Endothelial cell of umbilical vein (primary cell): ENCODE data around the gene LAPTM4A. TPM values are rescaled to one million over a fixed set of nuclear protein-coding genes. Genes with fewer than 3 reads are reported as not detected.
A peak's percentile ranks its signal among the peaks of the same experiment; 100 is the strongest.

Experiments
- BruUV-seq: library from RNA; stranded (reverse); fragments of 400-500 nt; replicated peaks from 2 replicates; lab custom pipeline; 2021; lab: Mats Ljungman, UMichigan
- CTCF ChIA-PET: fragments of 300-600, 350-600 bp; sonication (Branson Sonifier 250); formaldehyde crosslinking; loops from one replicate; lab custom pipeline; 2021; ENCODE audit warnings: antibody characterized with exemption, inconsistent platforms; lab: Charles Lee
- POLR2A ChIA-PET: fragments of 300-600, 350-600 bp; sonication (Branson Sonifier 250); formaldehyde crosslinking; loops from one replicate; lab custom pipeline; 2021; ENCODE audit warnings: antibody characterized with exemption, inconsistent platforms; lab: Charles Lee
- DNase-seq: peaks from one replicate; pipeline ENCODE4 v3.0.0-alpha.2; 2011; ENCODE audit warnings: low read depth, low spot score
- FAIRE-seq: peaks from 2 replicates; lab custom pipeline; 2011; peaks lifted over from hg19 to GRCh38; lab: Jason Lieb, UNC
- H2AFZ ChIP-seq: 2 replicates; pipeline ENCODE4 v1.6.0; 2012; ENCODE audit warnings: low read depth, low read length, control low read depth, inconsistent platforms
- H3K27ac ChIP-seq: 2 replicates; pipeline ENCODE4 v1.5.1; 2011; ENCODE audit warnings: low read depth, mild to moderate bottlenecking, control low read depth, low read length, moderate library complexity; ENCODE audit not compliant: insufficient read depth
- H3K27me3 ChIP-seq, 2 experiments: 2 replicates each; pipeline versions ENCODE4 v1.6.0 to v1.6.1; 2011; ENCODE audit warnings: low read length in 2 of 2, mixed read lengths in 1 of 2; ENCODE audit not compliant: control insufficient read depth in 2 of 2, insufficient read depth in 2 of 2
- H3K36me3 ChIP-seq, 2 experiments: 2 replicates in 1 of 2; 3 replicates in 1 of 2; pipeline ENCODE4 v1.5.1; 2011; ENCODE audit warnings: low read length in 2 of 2, mild to moderate bottlenecking in 1 of 2, moderate library complexity in 1 of 2; ENCODE audit not compliant: control insufficient read depth in 2 of 2, insufficient read depth in 2 of 2; ENCODE audit errors: extremely low read depth in 1 of 2
- H3K4me1 ChIP-seq: 3 replicates; pipeline ENCODE4 v1.5.1; 2011; ENCODE audit warnings: mild to moderate bottlenecking, low read length; ENCODE audit not compliant: control insufficient read depth, insufficient read depth; ENCODE audit errors: extremely low read depth
- H3K4me2 ChIP-seq: 2 replicates; pipeline ENCODE4 v1.6.1; 2011; ENCODE audit warnings: low read length, control low read depth, mixed read lengths; ENCODE audit not compliant: insufficient read depth
- H3K4me3 ChIP-seq, 3 experiments: fragments of 200-600 bp in 1 of 3; sonication (generic), shearing (Covaris generic) in 1 of 3; replicated peaks in 1 of 3; 2 replicates each; pipeline ENCODE4 v1.5.1; 2011 to 2016; ENCODE audit warnings: control low read depth in 3 of 3, low read length in 3 of 3, mild to moderate bottlenecking in 2 of 3, inconsistent platforms in 1 of 3, low read depth in 1 of 3, moderate library complexity in 1 of 3; ENCODE audit not compliant: insufficient read depth in 1 of 3
- H3K79me2 ChIP-seq: 2 replicates; pipeline ENCODE4 v1.6.0; 2012; ENCODE audit warnings: low read length, inconsistent platforms; ENCODE audit not compliant: control insufficient read depth, insufficient read depth
- H3K9ac ChIP-seq: replicated peaks from 2 replicates; pipeline ENCODE3; 2011; ENCODE audit warnings: low read length, control low read depth; ENCODE audit not compliant: insufficient read depth; ENCODE audit errors: extremely low read depth
- H3K9me1 ChIP-seq: replicated peaks from 3 replicates; pipeline ENCODE4 v1.6.0; 2011; ENCODE audit warnings: mild to moderate bottlenecking, low read length; ENCODE audit not compliant: control insufficient read depth, insufficient read depth; ENCODE audit errors: extremely low read depth
- H3K9me3 ChIP-seq: replicated peaks from 2 replicates; pipeline ENCODE4 v1.5.1; 2012; ENCODE audit warnings: low read length, inconsistent platforms; ENCODE audit not compliant: control insufficient read depth, insufficient read depth
- H4K20me1 ChIP-seq: replicated peaks from 2 replicates; pipeline ENCODE3; 2011; ENCODE audit warnings: mild to moderate bottlenecking, low read length; ENCODE audit not compliant: control insufficient read depth, insufficient read depth; ENCODE audit errors: extremely low read depth
- EZH2 ChIP-seq: IDR thresholded peaks from 2 replicates; pipeline ENCODE4 v1.6.1; 2012; ENCODE audit warnings: borderline replicate concordance, low read depth, mild to moderate bottlenecking, moderate library complexity, low read length, inconsistent platforms; ENCODE audit not compliant: severe bottlenecking
- FOS ChIP-seq: IDR thresholded peaks from 2 replicates; pipeline ENCODE4 v1.6.1; 2011; ENCODE audit warnings: mild to moderate bottlenecking, low read length, moderate library complexity, borderline replicate concordance; ENCODE audit not compliant: insufficient read depth
- GATA2 ChIP-seq: IDR thresholded peaks from 2 replicates; pipeline ENCODE4 v1.7.0; 2011; ENCODE audit warnings: low read depth, mild to moderate bottlenecking, moderate library complexity, mixed read lengths, low read length; ENCODE audit not compliant: insufficient read length, insufficient read depth
- JUN ChIP-seq: IDR thresholded peaks from 2 replicates; pipeline ENCODE4 v1.6.1; 2011; ENCODE audit warnings: borderline replicate concordance, low read depth; ENCODE audit not compliant: insufficient read length, insufficient read depth
- MAX ChIP-seq: IDR thresholded peaks from 2 replicates; pipeline ENCODE4 v1.6.1; 2011; ENCODE audit not compliant: insufficient read depth, insufficient read length
- MYC ChIP-seq: IDR thresholded peaks from one replicate; pipeline ENCODE4 v1.6.1; 2011; ENCODE audit warnings: mild to moderate bottlenecking, low read depth, low read length
- POLR2A ChIP-seq: IDR thresholded peaks from 2 replicates; pipeline ENCODE4 v1.6.1; 2012; ENCODE audit warnings: low read depth, mild to moderate bottlenecking, control low read depth, low read length
- POLR2AphosphoS5 ChIP-seq: IDR thresholded peaks from 2 replicates; pipeline ENCODE4 v1.6.1; 2012; ENCODE audit warnings: low read depth, mild to moderate bottlenecking, control low read depth, low read length, moderate library complexity; ENCODE audit not compliant: insufficient read depth
- dilution Hi-C: fragments of 300-500 bp; cut with MboI; formaldehyde crosslinking; loops from one replicate; pipeline ENCODE4 v1.15.0; 2019; ENCODE audit warnings: low sequenced_read_pairs; ENCODE audit not compliant: extremely low pct_ligation_motif_present
- intact Hi-C: fragments of 100-400 bp; cut with micrococcal nuclease; formaldehyde crosslinking; loops from one replicate; pipeline ENCODE4 v1.10.0; 2022
- polyA plus RNA-seq, 4 experiments: library from polyadenylated mRNA; depleted of rRNA in 3 of 4; stranded (reverse) in 3 of 4; unstranded in 1 of 4; fragments of >200 nt; gene quantifications; 2 replicates each; pipeline versions ENCODE4 v1.2.1 to v1.2.3, GENCODE V29; 2011 to 2012; ENCODE audit warnings: missing spikeins in 1 of 4
- total RNA-seq: library from RNA; stranded (reverse); gene quantifications from 2 replicates; pipeline ENCODE4 v1.2.3, GENCODE V29; 2021
- TF ChIP-seq, protein P1 (sequence below), 2 donors: IDR thresholded peaks; 1 replicate in 1 of 2; 2 replicates in 1 of 2; pipeline ENCODE4 v1.5.1; 2011; ENCODE audit warnings: low read length in 2 of 2, mild to moderate bottlenecking in 2 of 2, moderate library complexity in 2 of 2, control low read depth in 1 of 2, inconsistent platforms in 1 of 2, low read depth in 1 of 2; ENCODE audit not compliant: insufficient read depth in 1 of 2; ENCODE audit errors: extremely low read depth in 1 of 2

Gene LAPTM4A
- total and polyA plus RNA-seq, 2 donors (not counting 3 experiments of a cell fraction or from before 2014, with no cell fraction given) = 155 to 427 TPM

DNA sequence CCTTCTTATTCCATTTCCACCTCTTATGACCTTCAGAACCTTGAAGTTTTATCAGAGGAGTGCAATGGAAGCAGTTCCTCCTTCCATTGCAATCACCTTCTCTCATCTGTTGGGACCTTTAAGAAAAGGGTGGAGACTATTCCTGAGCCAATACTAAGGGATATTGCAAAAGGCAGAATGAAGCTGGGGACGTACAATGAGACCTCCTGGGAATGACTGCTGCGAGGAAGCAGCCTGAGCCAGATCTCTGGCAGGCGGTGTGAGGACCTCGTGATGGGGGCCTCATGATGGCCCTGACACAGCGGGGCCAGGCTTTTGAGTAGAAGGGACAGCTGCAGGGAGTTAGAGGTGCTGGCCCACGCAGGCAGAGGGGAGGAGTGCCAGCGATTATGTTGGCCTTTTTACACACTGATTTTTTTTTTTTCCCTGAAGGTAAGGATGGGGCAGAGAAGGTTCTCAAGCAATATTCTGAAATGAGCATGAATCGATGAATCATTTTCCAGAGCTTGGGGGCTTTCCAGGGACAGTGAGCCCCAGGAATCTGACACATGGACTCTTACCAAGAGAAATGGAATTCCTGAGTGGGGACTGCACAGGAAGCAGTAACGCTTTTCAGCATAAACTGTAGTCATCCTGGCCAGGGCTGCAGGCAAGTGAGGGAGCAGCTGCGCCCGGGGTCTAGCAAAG, 40.0 kb upstream of the LAPTM4A start:
- no peak overlapping the region for H3K4me2 ChIP-seq
- H3K79me2 ChIP-seq = no peaks in the 10 kb centered on the region
- no peak overlapping the region for H3K9ac ChIP-seq
- H3K27ac ChIP-seq = no peak overlapping the region
- no peaks in the 10 kb centered on the region for H3K4me1 ChIP-seq
- peak overlapping the region; percentile 38 for H2AFZ ChIP-seq
- POLR2A ChIA-PET = interaction anchor here (0.7 kb wide), 1 partner anchor 76 kb away, joined by 3 read pairs; no protein-coding TSS in a partner anchor
- H3K27me3 ChIP-seq = peaks cover 2 to 8% of the 10 kb centered on the region in 2 experiments
- CTCF ChIA-PET = interaction anchor here (0.9 to 8.7 kb wide), 6 partner anchors 15 to 136 kb away, joined by 3 to 259 read pairs (median 3); partner anchors contain the start of genes MATN3 and WDR35
- no peaks in the 10 kb centered on the region for H4K20me1 ChIP-seq
- H3K9me1 ChIP-seq = no peaks in the 10 kb centered on the region
- DNase-seq = peak; percentile 61
- H3K9me3 ChIP-seq = no peaks in the 10 kb centered on the region
- TF ChIP-seq GATA2 (no peak), JUN (no peak), FOS (peak; percentile 39)
- H3K4me3 ChIP-seq = no peak overlapping the region
- dilution Hi-C loops (no loop called here), intact Hi-C loops (loop anchor here (10.0 kb wide), 1 partner anchor 327 kb away; no protein-coding TSS in a partner anchor)
- H3K36me3 ChIP-seq = no peaks in the 10 kb centered on the region
- peak; percentile 28 for FAIRE-seq
- no TSS peak for BruUV-seq

GRCh38 chr2:20089715-20090464, 38.5 kb upstream of the LAPTM4A start:
- H2AFZ ChIP-seq = no peak overlapping the region
- no peaks in the 10 kb centered on the region for H3K9me3 ChIP-seq
- no peak for FAIRE-seq
- H3K27me3 ChIP-seq = peaks cover 5 to 11% of the 10 kb centered on the region in 2 experiments
- H4K20me1 ChIP-seq = no peaks in the 10 kb centered on the region
- H3K4me1 ChIP-seq = no peaks in the 10 kb centered on the region
- intact Hi-C loops = loop anchor here (10.0 kb wide), 1 partner anchor 325 kb away; no protein-coding TSS in a partner anchor
- no peak overlapping the region for H3K27ac ChIP-seq
- H3K9me1 ChIP-seq = no peaks in the 10 kb centered on the region
- H3K9ac ChIP-seq = no peak overlapping the region
- DNase-seq = no peak
- no peak overlapping the region for H3K4me3 ChIP-seq
- no peak overlapping the region for H3K4me2 ChIP-seq
- BruUV-seq = no TSS peak
- TF ChIP-seq POLR2A (no peak), MYC (no peak), FOS (no peak), JUN (no peak), GATA2 (no peak), EZH2 (no peak), MAX (no peak), POLR2AphosphoS5 (no peak)
- TF ChIP-seq, protein P1, sequence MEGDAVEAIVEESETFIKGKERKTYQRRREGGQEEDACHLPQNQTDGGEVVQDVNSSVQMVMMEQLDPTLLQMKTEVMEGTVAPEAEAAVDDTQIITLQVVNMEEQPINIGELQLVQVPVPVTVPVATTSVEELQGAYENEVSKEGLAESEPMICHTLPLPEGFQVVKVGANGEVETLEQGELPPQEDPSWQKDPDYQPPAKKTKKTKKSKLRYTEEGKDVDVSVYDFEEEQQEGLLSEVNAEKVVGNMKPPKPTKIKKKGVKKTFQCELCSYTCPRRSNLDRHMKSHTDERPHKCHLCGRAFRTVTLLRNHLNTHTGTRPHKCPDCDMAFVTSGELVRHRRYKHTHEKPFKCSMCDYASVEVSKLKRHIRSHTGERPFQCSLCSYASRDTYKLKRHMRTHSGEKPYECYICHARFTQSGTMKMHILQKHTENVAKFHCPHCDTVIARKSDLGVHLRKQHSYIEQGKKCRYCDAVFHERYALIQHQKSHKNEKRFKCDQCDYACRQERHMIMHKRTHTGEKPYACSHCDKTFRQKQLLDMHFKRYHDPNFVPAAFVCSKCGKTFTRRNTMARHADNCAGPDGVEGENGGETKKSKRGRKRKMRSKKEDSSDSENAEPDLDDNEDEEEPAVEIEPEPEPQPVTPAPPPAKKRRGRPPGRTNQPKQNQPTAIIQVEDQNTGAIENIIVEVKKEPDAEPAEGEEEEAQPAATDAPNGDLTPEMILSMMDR (IDR thresholded peaks at IDR 0.05; ENCODE audit: extremely low read depth in 1 of 2, insufficient read depth in 1 of 2, low read depth in 1 of 2, low read length in 2 of 2) = no peak
- ChIA-PET CTCF (interaction anchor here (0.6 to 8.7 kb wide), 6 partner anchors 12 to 77 kb away, joined by 3 to 259 read pairs (median 3); partner anchors contain the start of genes LAPTM4A and MATN3), POLR2A (no interaction called here)
- H3K79me2 ChIP-seq = no peaks in the 10 kb centered on the region
- dilution Hi-C loops = no loop called here
- no peaks in the 10 kb centered on the region for H3K36me3 ChIP-seq
